Breast epithelium (tissue), 4 donors: ENCODE measurements around the gene SMIM26. TPM values are rescaled to one million over a fixed set of nuclear protein-coding genes. Genes with fewer than 3 reads are reported as not detected.

ENCODE experiments used
- DNase-seq, 2 donors: peaks; one replicate each; pipeline ENCODE4 v3.0.0-alpha.2; 2019; ENCODE audit warnings: low spot score in 2 of 2
- H3K27ac ChIP-seq, 2 donors: fragments of 200-600 bp; sonication (generic) in 1 of 2; one replicate each; pipeline ENCODE4 v1.5.1; 2016 to 2019; ENCODE audit warnings: mild to moderate bottlenecking in 1 of 2
- H3K27me3 ChIP-seq, 2 donors: fragments of 200-600 bp; sonication (generic) in 1 of 2; one replicate each; pipeline versions ENCODE4 v1.5.1 to v1.6.0; 2017 to 2019; ENCODE audit warnings: control low read depth in 1 of 2, mild to moderate bottlenecking in 1 of 2
- H3K36me3 ChIP-seq: fragments of 200-600 bp; one replicate; pipeline ENCODE4 v1.5.1; 2019
- H3K4me1 ChIP-seq, 2 donors: fragments of 200-600 bp; sonication (generic); one replicate each; pipeline ENCODE4 v1.5.1; 2016 to 2019; ENCODE audit warnings: control low read depth in 1 of 2
- H3K4me3 ChIP-seq, 3 donors: fragments of 200-600 bp; sonication (generic); 1 replicate in 2 of 3; 2 replicates in 1 of 3; pipeline ENCODE4 v1.5.1; 2016 to 2019; ENCODE audit warnings: mild to moderate bottlenecking in 3 of 3, moderate library complexity in 2 of 3
- H3K9me3 ChIP-seq, 2 donors: fragments of 200-600 bp; sonication (generic) in 1 of 2; one replicate each; pipeline ENCODE4 v1.5.1; 2016 to 2019; ENCODE audit warnings: control low read depth in 1 of 2
- POLR2A ChIP-seq: fragments of 450-650 bp; IDR thresholded peaks from one replicate; pipeline ENCODE4 v1.6.1; 2016; ENCODE audit warnings: antibody characterized with exemption, mild to moderate bottlenecking, moderate library complexity
- POLR2AphosphoS5 ChIP-seq, 3 donors: sonication (generic); formaldehyde crosslinking; IDR thresholded peaks; one replicate each; pipeline ENCODE4 v1.6.1; 2017; ENCODE audit warnings: antibody characterized with exemption in 3 of 3
- intact Hi-C: fragments of 100-400 bp; cut with DNase I; formaldehyde crosslinking; loops from one replicate; pipeline ENCODE4 v1.15.1; 2023; ENCODE audit warnings: low total_unique reads
- total RNA-seq, 3 donors: library from RNA; depleted of rRNA; stranded (reverse); fragments of >200 nt; gene quantifications; one replicate each; pipeline ENCODE4 v1.1.0, GENCODE V29; 2016
- TF ChIP-seq, protein P1 (sequence below), 3 donors: fragments of 450-650 bp; IDR thresholded peaks; one replicate each; pipeline ENCODE4 v1.5.1; 2016 to 2017; ENCODE audit warnings: antibody characterized with exemption in 3 of 3, mild to moderate bottlenecking in 3 of 3, moderate library complexity in 3 of 3

The SMIM26 gene
- total RNA-seq, 3 donors from 2014 or later, result 126 to 150 (median 129) TPM

DNA sequence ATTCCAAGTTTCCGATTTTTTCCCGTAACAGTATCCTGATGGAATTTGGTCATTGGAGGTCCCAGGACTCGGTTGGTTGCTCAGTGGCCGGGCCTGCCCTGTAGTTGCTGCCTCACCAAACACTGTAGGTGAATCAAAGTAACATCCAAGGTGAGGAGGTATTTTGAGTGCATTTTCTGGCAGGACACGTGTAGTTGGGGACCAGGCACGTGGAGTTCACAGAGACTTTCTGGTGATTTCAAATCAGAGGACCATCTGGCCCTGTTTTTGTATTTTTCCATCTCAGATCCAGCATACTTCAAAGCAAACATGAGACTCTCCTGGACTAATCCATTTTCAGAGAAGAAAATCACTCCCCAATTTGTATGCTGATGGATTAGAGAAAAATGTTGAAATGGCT is 10.7 kb downstream of the SMIM26 start:
- no peak overlapping the region for H3K4me3 ChIP-seq
- TF ChIP-seq POLR2A (no peak), POLR2AphosphoS5 (IDR thresholded peaks at IDR 0.05) (no peak)
- TF ChIP-seq, protein P1, sequence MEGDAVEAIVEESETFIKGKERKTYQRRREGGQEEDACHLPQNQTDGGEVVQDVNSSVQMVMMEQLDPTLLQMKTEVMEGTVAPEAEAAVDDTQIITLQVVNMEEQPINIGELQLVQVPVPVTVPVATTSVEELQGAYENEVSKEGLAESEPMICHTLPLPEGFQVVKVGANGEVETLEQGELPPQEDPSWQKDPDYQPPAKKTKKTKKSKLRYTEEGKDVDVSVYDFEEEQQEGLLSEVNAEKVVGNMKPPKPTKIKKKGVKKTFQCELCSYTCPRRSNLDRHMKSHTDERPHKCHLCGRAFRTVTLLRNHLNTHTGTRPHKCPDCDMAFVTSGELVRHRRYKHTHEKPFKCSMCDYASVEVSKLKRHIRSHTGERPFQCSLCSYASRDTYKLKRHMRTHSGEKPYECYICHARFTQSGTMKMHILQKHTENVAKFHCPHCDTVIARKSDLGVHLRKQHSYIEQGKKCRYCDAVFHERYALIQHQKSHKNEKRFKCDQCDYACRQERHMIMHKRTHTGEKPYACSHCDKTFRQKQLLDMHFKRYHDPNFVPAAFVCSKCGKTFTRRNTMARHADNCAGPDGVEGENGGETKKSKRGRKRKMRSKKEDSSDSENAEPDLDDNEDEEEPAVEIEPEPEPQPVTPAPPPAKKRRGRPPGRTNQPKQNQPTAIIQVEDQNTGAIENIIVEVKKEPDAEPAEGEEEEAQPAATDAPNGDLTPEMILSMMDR (IDR thresholded peaks at IDR 0.05), result no peak
- H3K4me1 ChIP-seq, result no peaks in the 10 kb centered on the region

DNA sequence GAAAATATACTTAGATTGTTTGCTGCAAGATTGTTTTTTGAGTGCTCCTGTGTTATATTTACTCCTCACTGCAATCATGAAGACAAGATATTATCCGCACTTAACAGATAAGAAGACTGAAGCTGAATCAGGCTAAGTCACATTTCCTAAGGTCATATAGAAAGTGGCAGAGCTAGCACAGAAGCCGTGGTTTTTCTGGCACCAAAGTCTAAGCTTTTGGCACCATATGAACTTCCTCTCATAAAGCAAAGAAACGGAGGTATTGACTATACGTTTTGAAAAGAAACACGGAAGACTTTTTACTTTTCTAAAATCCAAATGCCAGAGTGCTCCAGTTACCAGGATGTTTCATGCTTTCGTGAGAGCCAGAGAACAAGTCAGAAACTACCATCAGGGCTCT is 11.3 kb downstream of the SMIM26 start:
- Histone ChIP-seq H3K4me1 (no peaks in the 10 kb centered on the region), H3K4me3 (no peak overlapping the region), H3K27ac (no peak overlapping the region), H3K27me3 (no peaks in the 10 kb centered on the region), H3K9me3 (no peaks in the 10 kb centered on the region), H3K36me3 (no peaks in the 10 kb centered on the region)
- no peak for TF ChIP-seq POLR2A
- TF ChIP-seq, protein P1 (IDR thresholded peaks at IDR 0.05), result no peak
- no peak for TF ChIP-seq POLR2AphosphoS5 (IDR thresholded peaks at IDR 0.05)
- no peak for DNase-seq
- intact Hi-C loops, result no loop called here

More for the DNA sequence above, 10.7 kb downstream of the SMIM26 start:
- no peaks in the 10 kb centered on the region for H3K36me3 ChIP-seq
- no peaks in the 10 kb centered on the region for H3K27me3 ChIP-seq
- no peak for DNase-seq
- H3K9me3 ChIP-seq, result no peaks in the 10 kb centered on the region
- intact Hi-C loops, result no loop called here
- H3K27ac ChIP-seq, result no peak overlapping the region

DNA sequence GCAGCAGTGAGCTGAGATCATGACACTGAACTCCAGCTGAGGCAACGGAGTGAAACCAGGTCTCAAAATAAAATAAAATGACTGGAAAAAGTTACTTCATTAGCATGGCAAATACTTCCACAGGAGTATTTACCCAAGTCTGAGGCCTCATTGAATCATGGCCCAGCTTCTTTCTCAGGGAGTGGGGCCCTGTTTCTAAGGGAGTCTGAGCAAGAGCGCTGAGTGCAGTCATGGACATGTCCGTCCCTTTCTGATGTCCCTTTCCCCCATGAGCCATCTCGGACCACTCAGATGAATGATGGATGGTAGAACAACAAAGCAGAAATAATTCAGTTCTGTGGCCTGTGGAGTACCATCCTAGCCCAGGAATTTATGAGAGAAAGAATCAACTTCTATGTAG is 12.8 kb downstream of the SMIM26 start:
- intact Hi-C loops, result no loop called here
- H3K27me3 ChIP-seq, result no peaks in the 10 kb centered on the region
- no peak for DNase-seq
- no peaks in the 10 kb centered on the region for H3K4me1 ChIP-seq
- no peaks in the 10 kb centered on the region for H3K9me3 ChIP-seq
- no peak overlapping the region for H3K27ac ChIP-seq
- no peak overlapping the region for H3K4me3 ChIP-seq
- no peaks in the 10 kb centered on the region for H3K36me3 ChIP-seq
- no peak for TF ChIP-seq POLR2A
- TF ChIP-seq, protein P1 (IDR thresholded peaks at IDR 0.05), result no peak
- no peak for TF ChIP-seq POLR2AphosphoS5 (IDR thresholded peaks at IDR 0.05)

GRCh38 chr20:18585134-18585533 is 17.9 kb downstream of the SMIM26 start:
- Histone ChIP-seq H3K4me3 (no peak overlapping the region), H3K9me3 (no peaks in the 10 kb centered on the region), H3K27me3 (no peaks in the 10 kb centered on the region), H3K27ac (no peak overlapping the region), H3K4me1 (no peaks in the 10 kb centered on the region), H3K36me3 (no peaks in the 10 kb centered on the region)
- DNase-seq, result no peak
- intact Hi-C loops, result no loop called here
- TF ChIP-seq POLR2A (no peak), POLR2AphosphoS5 (IDR thresholded peaks at IDR 0.05) (no peak)
- TF ChIP-seq, protein P1 (IDR thresholded peaks at IDR 0.05), result no peak

DNA sequence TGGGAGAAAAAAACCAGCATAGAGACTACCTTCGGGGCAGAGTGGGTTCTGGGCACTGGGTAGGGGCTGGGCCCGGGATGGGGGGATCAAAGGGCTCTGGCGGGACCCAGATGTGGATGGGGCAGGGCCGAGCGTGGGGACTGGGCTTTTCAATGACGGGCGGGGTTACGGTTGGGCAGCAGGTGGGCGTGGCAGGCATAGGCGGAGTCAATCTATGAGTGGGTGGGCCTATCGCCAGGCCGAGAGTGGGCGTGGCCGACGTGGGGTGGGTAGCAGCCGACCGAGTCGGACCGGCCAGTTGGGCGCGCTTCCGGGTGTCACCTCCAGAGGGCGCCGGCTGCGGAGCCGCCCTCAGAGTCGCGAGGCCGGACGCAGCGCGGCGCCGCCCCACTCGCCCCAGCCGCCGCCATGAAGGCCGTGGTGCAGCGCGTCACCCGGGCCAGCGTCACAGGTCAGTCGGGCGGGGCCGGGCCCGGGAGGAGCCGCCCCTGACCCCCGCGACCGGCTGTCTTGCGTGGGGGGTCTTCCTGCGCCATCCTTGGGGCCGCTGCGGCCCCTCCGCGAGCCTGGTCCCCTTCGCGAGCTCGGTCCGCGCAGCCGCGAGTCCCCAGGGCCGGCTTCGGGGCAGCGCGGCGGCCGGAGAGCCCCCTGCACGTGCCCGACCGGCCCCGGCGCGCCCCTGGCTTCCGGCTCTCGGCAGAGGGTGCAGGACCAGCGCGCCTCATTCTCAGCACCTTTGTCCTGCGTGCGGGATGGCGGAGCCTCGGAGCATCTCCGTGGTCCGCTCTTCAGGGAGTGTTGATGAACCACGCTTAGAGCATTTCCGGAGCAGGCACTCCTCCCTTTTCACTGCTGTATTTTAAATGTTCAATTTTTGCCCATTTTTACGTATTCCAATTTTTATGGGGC is 20.7 kb downstream of the SMIM26 start, which contains the start of gene DTD1:
Gene DTD1, plus strand, starts transcription at position 390 of the 909 bp plus-strand sequence. Its CDS starts 19 bp downstream, at position 409.
- Histone ChIP-seq H3K4me1 (no peaks in the 10 kb centered on the region), H3K36me3 (no peaks in the 10 kb centered on the region), H3K9me3 (no peaks in the 10 kb centered on the region), H3K27me3 (no peaks in the 10 kb centered on the region), H3K4me3 (peak within 1 kb of the TSS; percentile 70 to 98 (median 81)), H3K27ac (peak within 1 kb of the TSS; percentile 68 to 71)
- intact Hi-C loops, result no loop called here
- TF ChIP-seq, protein P1 (IDR thresholded peaks at IDR 0.05), result peak in 2 of 3 donors; percentile 33 to 54
- TF ChIP-seq POLR2AphosphoS5 (IDR thresholded peaks at IDR 0.05) (no peak), POLR2A (no peak)
- peak; percentile 83 to 91 for DNase-seq
